Measurements from ENCODE around the gene GTPBP1.
A peak's percentile ranks its signal among the peaks of the same experiment; 100 is the strongest.

Gene GTPBP1

GRCh38 chr22:38705235-38706100 lies at the start of gene GTPBP1:
TSS of gene GTPBP1 (plus strand) at chr22:38705944. CDS start at chr22:38705956, 12 bp downstream.
- Histone ChIP-seq H3K27me3 (ENCODE audit: control insufficient read depth, insufficient read depth, low read length) (no peaks in the 10 kb centered on the region), H3K4me1 (ENCODE audit: control insufficient read depth, insufficient read depth, low read length) (peaks cover 29% of the 10 kb centered on the region)

GRCh38 chr22:38656256-38657044 lies 49.3 kb upstream of the GTPBP1 start, which contains the start of the genes CBY1 and FAM227A:
TSS of gene CBY1 (plus strand) at chr22:38656638. CDS start at chr22:38668055, 11,417 bp downstream.
TSS of gene FAM227A (minus strand) at chr22:38656392. CDS start at chr22:38650168, 6,224 bp downstream.
- H3K36me3 ChIP-seq (ENCODE audit: control insufficient read depth, insufficient read depth, low read length), result no peaks in the 10 kb centered on the region
- peak within 1 kb of the TSS; percentile 96 for H3K4me3 ChIP-seq (ENCODE audit: low read length)
- H3K4me1 ChIP-seq (ENCODE audit: control insufficient read depth, insufficient read depth, low read length), result peaks cover 10% of the 10 kb centered on the region
- no peaks in the 10 kb centered on the region for H3K27me3 ChIP-seq (ENCODE audit: control insufficient read depth, insufficient read depth, low read length)
- peak within 1 kb of the TSS; percentile 94 for H3K9ac ChIP-seq (ENCODE audit: low read length)
- H3K9me3 ChIP-seq (ENCODE audit: control insufficient read depth, low read length), result no peaks in the 10 kb centered on the region

More at GRCh38 chr22:38705235-38706100, at the start of gene GTPBP1:
- no peaks in the 10 kb centered on the region for H3K36me3 ChIP-seq (ENCODE audit: control insufficient read depth, insufficient read depth, low read length)
- H3K4me3 ChIP-seq (ENCODE audit: low read length), result peak within 1 kb of the TSS; percentile 82
- no peaks in the 10 kb centered on the region for H3K9me3 ChIP-seq (ENCODE audit: control insufficient read depth, low read length)
- peak within 1 kb of the TSS; percentile 78 for H3K9ac ChIP-seq (ENCODE audit: low read length)

DNA sequence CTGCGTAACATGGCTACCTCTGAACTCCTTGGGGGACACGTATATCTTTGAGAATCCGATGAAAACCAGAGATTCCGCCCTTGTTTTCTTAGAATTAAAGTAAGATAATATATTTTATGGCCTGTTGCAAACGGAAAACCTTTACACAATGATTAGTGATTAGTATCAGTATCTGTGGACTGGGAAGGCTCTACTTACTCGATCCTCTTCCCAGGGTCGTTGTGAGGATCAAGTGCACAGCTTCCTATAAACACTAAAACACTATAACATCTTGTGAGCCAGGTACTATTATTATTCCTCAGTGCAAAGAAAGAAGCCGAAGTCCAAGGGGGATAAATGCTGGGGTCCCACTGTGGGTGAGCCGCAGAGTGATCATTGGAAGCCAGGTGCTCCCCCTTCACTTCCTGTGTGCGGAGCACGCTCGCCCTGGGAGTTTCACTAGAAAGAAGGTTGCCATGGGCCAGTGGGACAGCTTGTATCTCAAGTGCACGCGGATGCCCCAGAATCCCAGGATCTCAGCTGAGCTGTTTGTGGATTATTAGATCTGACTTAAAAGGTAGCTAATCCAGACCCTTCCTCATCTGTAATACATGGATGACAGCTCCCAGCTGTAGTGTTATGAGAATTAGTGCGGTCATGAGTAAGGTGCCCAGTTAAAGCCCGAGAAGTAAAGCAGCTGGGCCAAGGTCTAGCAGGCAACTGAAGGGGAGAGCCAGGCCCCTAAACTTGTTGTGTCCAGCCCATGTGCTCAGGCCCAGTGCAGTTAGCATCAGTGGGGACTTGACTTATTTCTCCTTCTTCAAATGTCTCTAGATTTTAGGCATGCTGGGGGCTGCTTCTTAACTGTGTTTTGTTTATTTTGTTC lies 48.5 kb upstream of the GTPBP1 start:
- Histone ChIP-seq H3K36me3 (ENCODE audit: control insufficient read depth, insufficient read depth, low read length) (no peaks in the 10 kb centered on the region), H3K9ac (ENCODE audit: low read length) (peak overlapping the region; percentile 94), H3K27me3 (ENCODE audit: control insufficient read depth, insufficient read depth, low read length) (no peaks in the 10 kb centered on the region), H3K9me3 (ENCODE audit: control insufficient read depth, low read length) (no peaks in the 10 kb centered on the region), H3K4me1 (ENCODE audit: control insufficient read depth, insufficient read depth, low read length) (peaks cover 10% of the 10 kb centered on the region), H3K4me3 (ENCODE audit: low read length) (peak overlapping the region; percentile 96)

- H3K9ac ChIP-seq (ENCODE audit: low read length), result no peak overlapping the region
Measured at GRCh38 chr22:38674888-38675287, 30.9 kb upstream of the GTPBP1 start.

GRCh38 chr22:38675833-38676232 lies 29.9 kb upstream of the GTPBP1 start:
- no peak overlapping the region for H3K4me3 ChIP-seq (ENCODE audit: low read length)
- no peaks in the 10 kb centered on the region for H3K27me3 ChIP-seq (ENCODE audit: control insufficient read depth, insufficient read depth, low read length)
- H3K9me3 ChIP-seq (ENCODE audit: control insufficient read depth, low read length), result no peaks in the 10 kb centered on the region
- no peak overlapping the region for H3K9ac ChIP-seq (ENCODE audit: low read length)
- peaks cover 5% of the 10 kb centered on the region for H3K36me3 ChIP-seq (ENCODE audit: control insufficient read depth, insufficient read depth, low read length)
- H3K4me1 ChIP-seq (ENCODE audit: control insufficient read depth, insufficient read depth, low read length), result no peaks in the 10 kb centered on the region

More at GRCh38 chr22:38674888-38675287, 30.9 kb upstream of the GTPBP1 start:
- H3K4me3 ChIP-seq (ENCODE audit: low read length), result no peak overlapping the region
- no peaks in the 10 kb centered on the region for H3K27me3 ChIP-seq (ENCODE audit: control insufficient read depth, insufficient read depth, low read length)
- peaks cover 7% of the 10 kb centered on the region for H3K36me3 ChIP-seq (ENCODE audit: control insufficient read depth, insufficient read depth, low read length)
- no peaks in the 10 kb centered on the region for H3K9me3 ChIP-seq (ENCODE audit: control insufficient read depth, low read length)
- H3K4me1 ChIP-seq (ENCODE audit: control insufficient read depth, insufficient read depth, low read length), result no peaks in the 10 kb centered on the region

DNA sequence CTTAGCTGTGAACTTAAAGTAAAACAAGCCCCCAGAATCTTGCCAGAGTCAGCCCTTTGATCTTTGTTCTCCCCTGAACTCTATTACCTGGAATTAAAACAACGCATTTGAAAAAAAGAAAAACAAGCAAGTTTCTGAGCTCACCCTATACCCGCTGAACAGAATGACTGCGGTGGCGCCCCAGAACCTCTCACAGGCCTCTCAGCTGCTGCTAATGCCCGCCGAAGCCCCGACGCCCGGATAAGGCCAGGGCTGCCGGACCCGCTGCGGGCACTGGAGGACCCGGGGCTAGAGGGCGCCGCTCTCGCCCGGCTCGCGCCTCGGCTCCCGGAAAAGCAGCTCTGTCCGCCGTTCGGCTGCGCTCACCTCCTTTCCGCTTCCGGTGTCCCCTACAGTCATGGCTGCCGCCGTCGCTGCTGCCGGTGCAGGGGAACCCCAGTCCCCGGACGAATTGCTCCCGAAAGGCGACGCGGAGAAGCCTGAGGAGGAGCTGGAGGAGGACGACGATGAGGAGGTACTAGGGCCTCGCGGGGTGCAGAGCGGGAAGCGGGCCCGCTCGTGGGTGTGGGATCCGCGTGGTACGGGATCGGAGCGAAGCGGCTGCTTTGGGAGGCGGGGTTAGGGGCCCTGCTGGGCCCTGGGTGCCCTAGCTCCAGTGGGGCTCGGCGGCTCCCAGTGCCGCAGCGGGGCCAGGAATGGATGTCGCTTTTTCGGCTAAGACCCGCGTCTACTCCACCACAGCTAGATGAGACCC lies 24.0 kb upstream of the GTPBP1 start, which contains the start of gene TOMM22:
TOMM22 (plus strand) TSS at position 376 of the 754 bp plus-strand sequence; CDS start at position 398, 22 bp downstream.
- Histone ChIP-seq H3K36me3 (ENCODE audit: control insufficient read depth, insufficient read depth, low read length) (peaks cover 8% of the 10 kb centered on the region), H3K4me3 (ENCODE audit: low read length) (peak within 1 kb of the TSS; percentile 89), H3K9me3 (ENCODE audit: control insufficient read depth, low read length) (no peaks in the 10 kb centered on the region), H3K9ac (ENCODE audit: low read length) (peak within 1 kb of the TSS; percentile 94), H3K27me3 (ENCODE audit: control insufficient read depth, insufficient read depth, low read length) (no peaks in the 10 kb centered on the region), H3K4me1 (ENCODE audit: control insufficient read depth, insufficient read depth, low read length) (peaks cover 11% of the 10 kb centered on the region)

GRCh38 chr22:38684895-38685294 lies 20.8 kb upstream of the GTPBP1 start:
- peaks cover 8% of the 10 kb centered on the region for H3K36me3 ChIP-seq (ENCODE audit: control insufficient read depth, insufficient read depth, low read length)
- no peaks in the 10 kb centered on the region for H3K27me3 ChIP-seq (ENCODE audit: control insufficient read depth, insufficient read depth, low read length)
- H3K9ac ChIP-seq (ENCODE audit: low read length), result no peak overlapping the region
- H3K9me3 ChIP-seq (ENCODE audit: control insufficient read depth, low read length), result no peaks in the 10 kb centered on the region
- no peak overlapping the region for H3K4me3 ChIP-seq (ENCODE audit: low read length)
- H3K4me1 ChIP-seq (ENCODE audit: control insufficient read depth, insufficient read depth, low read length), result peaks cover 11% of the 10 kb centered on the region

DNA sequence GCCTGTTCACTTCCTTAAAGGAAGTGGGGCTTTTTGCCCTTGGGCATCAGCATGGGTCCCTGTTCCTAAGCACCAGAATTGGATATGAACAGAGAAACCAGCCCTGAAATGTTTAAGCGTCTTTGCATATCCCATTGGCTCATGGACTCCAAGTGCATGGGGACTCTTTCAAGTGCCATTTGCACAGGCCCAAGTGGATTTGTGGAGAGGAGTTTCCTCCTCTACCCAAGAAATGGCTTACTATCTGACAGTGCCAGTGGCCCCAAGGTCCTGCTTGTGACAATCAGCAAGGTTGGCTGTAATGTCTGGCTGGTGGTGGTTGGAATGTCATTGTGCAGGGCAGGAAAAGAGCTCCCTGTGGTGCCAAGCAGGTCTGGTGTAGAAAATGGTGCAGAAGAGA lies 20.0 kb upstream of the GTPBP1 start:
- Histone ChIP-seq H3K36me3 (ENCODE audit: control insufficient read depth, insufficient read depth, low read length) (peaks cover 8% of the 10 kb centered on the region), H3K4me1 (ENCODE audit: control insufficient read depth, insufficient read depth, low read length) (peaks cover 11% of the 10 kb centered on the region)

GRCh38 chr22:38689651-38690050 lies 16.1 kb upstream of the GTPBP1 start:
- no peaks in the 10 kb centered on the region for H3K9me3 ChIP-seq (ENCODE audit: control insufficient read depth, low read length)
- no peaks in the 10 kb centered on the region for H3K27me3 ChIP-seq (ENCODE audit: control insufficient read depth, insufficient read depth, low read length)
- no peak overlapping the region for H3K4me3 ChIP-seq (ENCODE audit: low read length)
- H3K36me3 ChIP-seq (ENCODE audit: control insufficient read depth, insufficient read depth, low read length), result peaks cover 4% of the 10 kb centered on the region
- H3K4me1 ChIP-seq (ENCODE audit: control insufficient read depth, insufficient read depth, low read length), result peaks cover 10% of the 10 kb centered on the region
- no peak overlapping the region for H3K9ac ChIP-seq (ENCODE audit: low read length)

More for the DNA sequence above, 20.0 kb upstream of the GTPBP1 start:
- no peak overlapping the region for H3K4me3 ChIP-seq (ENCODE audit: low read length)
- H3K9me3 ChIP-seq (ENCODE audit: control insufficient read depth, low read length), result no peaks in the 10 kb centered on the region
- no peaks in the 10 kb centered on the region for H3K27me3 ChIP-seq (ENCODE audit: control insufficient read depth, insufficient read depth, low read length)
- H3K9ac ChIP-seq (ENCODE audit: low read length), result no peak overlapping the region

DNA sequence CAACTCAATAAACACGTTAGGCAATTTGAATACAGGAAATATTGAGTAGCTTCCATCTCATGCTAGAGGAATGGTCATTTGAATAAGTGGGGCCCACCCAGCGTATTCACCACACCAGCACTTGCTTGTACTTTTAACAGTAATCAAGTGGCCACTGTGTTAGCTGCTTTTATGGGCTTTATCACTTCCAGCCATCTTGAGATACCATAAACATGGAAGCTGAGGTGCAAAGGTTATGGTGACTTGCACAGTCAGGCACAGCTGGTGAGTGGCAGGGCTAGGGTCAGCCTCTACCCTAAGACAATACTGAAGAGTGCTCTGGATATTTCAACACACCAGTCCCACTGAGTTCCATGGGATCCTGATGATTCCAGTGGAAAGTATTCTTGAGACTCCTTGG lies 11.7 kb upstream of the GTPBP1 start:
- no peak overlapping the region for H3K4me3 ChIP-seq (ENCODE audit: low read length)
- peaks cover 44% of the 10 kb centered on the region for H3K4me1 ChIP-seq (ENCODE audit: control insufficient read depth, insufficient read depth, low read length)
- no peak overlapping the region for H3K9ac ChIP-seq (ENCODE audit: low read length)
- no peaks in the 10 kb centered on the region for H3K36me3 ChIP-seq (ENCODE audit: control insufficient read depth, insufficient read depth, low read length)
- no peaks in the 10 kb centered on the region for H3K27me3 ChIP-seq (ENCODE audit: control insufficient read depth, insufficient read depth, low read length)
- no peaks in the 10 kb centered on the region for H3K9me3 ChIP-seq (ENCODE audit: control insufficient read depth, low read length)

DNA sequence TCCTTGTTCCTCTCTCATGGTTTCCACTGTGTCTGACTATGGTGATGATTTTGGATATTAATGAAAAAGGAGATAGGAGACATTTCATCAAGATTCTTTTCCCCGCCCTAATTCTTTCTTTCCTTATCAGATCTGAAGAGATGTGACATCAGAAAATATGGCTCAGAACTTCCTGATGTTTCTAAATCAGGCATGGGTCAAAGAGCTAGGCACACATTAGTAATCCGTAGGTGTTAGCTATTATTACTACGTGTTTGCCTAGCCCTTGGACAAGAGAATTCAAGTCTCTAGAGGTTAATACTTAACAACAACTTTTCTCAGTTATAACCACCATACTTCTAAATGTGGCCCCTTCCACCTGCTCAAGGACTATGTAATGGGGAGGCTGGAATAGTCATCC lies 10.8 kb upstream of the GTPBP1 start:
- no peak overlapping the region for H3K9ac ChIP-seq (ENCODE audit: low read length)
- H3K27me3 ChIP-seq (ENCODE audit: control insufficient read depth, insufficient read depth, low read length), result no peaks in the 10 kb centered on the region
- H3K4me1 ChIP-seq (ENCODE audit: control insufficient read depth, insufficient read depth, low read length), result peaks cover 46% of the 10 kb centered on the region
- H3K4me3 ChIP-seq (ENCODE audit: low read length), result no peak overlapping the region
- no peaks in the 10 kb centered on the region for H3K9me3 ChIP-seq (ENCODE audit: control insufficient read depth, low read length)
- H3K36me3 ChIP-seq (ENCODE audit: control insufficient read depth, insufficient read depth, low read length), result no peaks in the 10 kb centered on the region

All from mucosa of stomach (tissue), 1 donor.